Endothelial cell of umbilical vein (primary cell): ENCODE data around the gene AMDHD2. TPM values are rescaled to one million over a fixed set of nuclear protein-coding genes. Genes with fewer than 3 reads are reported as not detected.

Experiments used
- BruUV-seq: library from RNA; stranded (reverse); fragments of 400-500 nt; replicated peaks from 2 replicates; lab custom pipeline; 2021; lab: Mats Ljungman, UMichigan
- CTCF ChIA-PET: fragments of 300-600, 350-600 bp; sonication (Branson Sonifier 250); formaldehyde crosslinking; loops from one replicate; lab custom pipeline; 2021; ENCODE audit warnings: antibody characterized with exemption, inconsistent platforms; lab: Charles Lee
- POLR2A ChIA-PET: fragments of 300-600, 350-600 bp; sonication (Branson Sonifier 250); formaldehyde crosslinking; loops from one replicate; lab custom pipeline; 2021; ENCODE audit warnings: antibody characterized with exemption, inconsistent platforms; lab: Charles Lee
- DNase-seq: peaks from one replicate; pipeline ENCODE4 v3.0.0-alpha.2; 2011; ENCODE audit warnings: low read depth, low spot score
- FAIRE-seq: peaks from 2 replicates; lab custom pipeline; 2011; peaks lifted over from hg19 to GRCh38; lab: Jason Lieb, UNC
- H2AFZ ChIP-seq: 2 replicates; pipeline ENCODE4 v1.6.0; 2012; ENCODE audit warnings: low read depth, low read length, control low read depth, inconsistent platforms
- H3K27ac ChIP-seq: 2 replicates; pipeline ENCODE4 v1.5.1; 2011; ENCODE audit warnings: low read depth, mild to moderate bottlenecking, control low read depth, low read length, moderate library complexity; ENCODE audit not compliant: insufficient read depth
- H3K27me3 ChIP-seq, 2 experiments: 2 replicates each; pipeline versions ENCODE4 v1.6.0 to v1.6.1; 2011; ENCODE audit warnings: low read length in 2 of 2, mixed read lengths in 1 of 2; ENCODE audit not compliant: control insufficient read depth in 2 of 2, insufficient read depth in 2 of 2
- H3K36me3 ChIP-seq, 2 experiments: 2 replicates in 1 of 2; 3 replicates in 1 of 2; pipeline ENCODE4 v1.5.1; 2011; ENCODE audit warnings: low read length in 2 of 2, mild to moderate bottlenecking in 1 of 2, moderate library complexity in 1 of 2; ENCODE audit not compliant: control insufficient read depth in 2 of 2, insufficient read depth in 2 of 2; ENCODE audit errors: extremely low read depth in 1 of 2
- H3K4me1 ChIP-seq: 3 replicates; pipeline ENCODE4 v1.5.1; 2011; ENCODE audit warnings: mild to moderate bottlenecking, low read length; ENCODE audit not compliant: control insufficient read depth, insufficient read depth; ENCODE audit errors: extremely low read depth
- H3K4me2 ChIP-seq: 2 replicates; pipeline ENCODE4 v1.6.1; 2011; ENCODE audit warnings: low read length, control low read depth, mixed read lengths; ENCODE audit not compliant: insufficient read depth
- H3K4me3 ChIP-seq, 3 experiments: fragments of 200-600 bp in 1 of 3; sonication (generic), shearing (Covaris generic) in 1 of 3; replicated peaks in 1 of 3; 2 replicates each; pipeline ENCODE4 v1.5.1; 2011 to 2016; ENCODE audit warnings: control low read depth in 3 of 3, low read length in 3 of 3, mild to moderate bottlenecking in 2 of 3, inconsistent platforms in 1 of 3, low read depth in 1 of 3, moderate library complexity in 1 of 3; ENCODE audit not compliant: insufficient read depth in 1 of 3
- H3K79me2 ChIP-seq: 2 replicates; pipeline ENCODE4 v1.6.0; 2012; ENCODE audit warnings: low read length, inconsistent platforms; ENCODE audit not compliant: control insufficient read depth, insufficient read depth
- H3K9ac ChIP-seq: replicated peaks from 2 replicates; pipeline ENCODE3; 2011; ENCODE audit warnings: low read length, control low read depth; ENCODE audit not compliant: insufficient read depth; ENCODE audit errors: extremely low read depth
- H3K9me1 ChIP-seq: replicated peaks from 3 replicates; pipeline ENCODE4 v1.6.0; 2011; ENCODE audit warnings: mild to moderate bottlenecking, low read length; ENCODE audit not compliant: control insufficient read depth, insufficient read depth; ENCODE audit errors: extremely low read depth
- H3K9me3 ChIP-seq: replicated peaks from 2 replicates; pipeline ENCODE4 v1.5.1; 2012; ENCODE audit warnings: low read length, inconsistent platforms; ENCODE audit not compliant: control insufficient read depth, insufficient read depth
- H4K20me1 ChIP-seq: replicated peaks from 2 replicates; pipeline ENCODE3; 2011; ENCODE audit warnings: mild to moderate bottlenecking, low read length; ENCODE audit not compliant: control insufficient read depth, insufficient read depth; ENCODE audit errors: extremely low read depth
- EZH2 ChIP-seq: IDR thresholded peaks from 2 replicates; pipeline ENCODE4 v1.6.1; 2012; ENCODE audit warnings: borderline replicate concordance, low read depth, mild to moderate bottlenecking, moderate library complexity, low read length, inconsistent platforms; ENCODE audit not compliant: severe bottlenecking
- FOS ChIP-seq: IDR thresholded peaks from 2 replicates; pipeline ENCODE4 v1.6.1; 2011; ENCODE audit warnings: mild to moderate bottlenecking, low read length, moderate library complexity, borderline replicate concordance; ENCODE audit not compliant: insufficient read depth
- GATA2 ChIP-seq: IDR thresholded peaks from 2 replicates; pipeline ENCODE4 v1.7.0; 2011; ENCODE audit warnings: low read depth, mild to moderate bottlenecking, moderate library complexity, mixed read lengths, low read length; ENCODE audit not compliant: insufficient read length, insufficient read depth
- JUN ChIP-seq: IDR thresholded peaks from 2 replicates; pipeline ENCODE4 v1.6.1; 2011; ENCODE audit warnings: borderline replicate concordance, low read depth; ENCODE audit not compliant: insufficient read length, insufficient read depth
- MAX ChIP-seq: IDR thresholded peaks from 2 replicates; pipeline ENCODE4 v1.6.1; 2011; ENCODE audit not compliant: insufficient read depth, insufficient read length
- POLR2A ChIP-seq: IDR thresholded peaks from 2 replicates; pipeline ENCODE4 v1.6.1; 2012; ENCODE audit warnings: low read depth, mild to moderate bottlenecking, control low read depth, low read length
- POLR2AphosphoS5 ChIP-seq: IDR thresholded peaks from 2 replicates; pipeline ENCODE4 v1.6.1; 2012; ENCODE audit warnings: low read depth, mild to moderate bottlenecking, control low read depth, low read length, moderate library complexity; ENCODE audit not compliant: insufficient read depth
- dilution Hi-C: fragments of 300-500 bp; cut with MboI; formaldehyde crosslinking; loops from one replicate; pipeline ENCODE4 v1.15.0; 2019; ENCODE audit warnings: low sequenced_read_pairs; ENCODE audit not compliant: extremely low pct_ligation_motif_present
- intact Hi-C: fragments of 100-400 bp; cut with micrococcal nuclease; formaldehyde crosslinking; loops from one replicate; pipeline ENCODE4 v1.10.0; 2022
- polyA plus RNA-seq, 4 experiments: library from polyadenylated mRNA; depleted of rRNA in 3 of 4; stranded (reverse) in 3 of 4; unstranded in 1 of 4; fragments of >200 nt; gene quantifications; 2 replicates each; pipeline versions ENCODE4 v1.2.1 to v1.2.3, GENCODE V29; 2011 to 2012; ENCODE audit warnings: missing spikeins in 1 of 4
- total RNA-seq: library from RNA; stranded (reverse); gene quantifications from 2 replicates; pipeline ENCODE4 v1.2.3, GENCODE V29; 2021
- TF ChIP-seq, protein P1 (sequence below), 2 donors: IDR thresholded peaks; 1 replicate in 1 of 2; 2 replicates in 1 of 2; pipeline ENCODE4 v1.5.1; 2011; ENCODE audit warnings: low read length in 2 of 2, mild to moderate bottlenecking in 2 of 2, moderate library complexity in 2 of 2, control low read depth in 1 of 2, inconsistent platforms in 1 of 2, low read depth in 1 of 2; ENCODE audit not compliant: insufficient read depth in 1 of 2; ENCODE audit errors: extremely low read depth in 1 of 2

Gene AMDHD2
- total and polyA plus RNA-seq, 2 donors (not counting 3 experiments of a cell fraction or from before 2014, with no cell fraction given) = 39.4 to 59.5 TPM

DNA sequence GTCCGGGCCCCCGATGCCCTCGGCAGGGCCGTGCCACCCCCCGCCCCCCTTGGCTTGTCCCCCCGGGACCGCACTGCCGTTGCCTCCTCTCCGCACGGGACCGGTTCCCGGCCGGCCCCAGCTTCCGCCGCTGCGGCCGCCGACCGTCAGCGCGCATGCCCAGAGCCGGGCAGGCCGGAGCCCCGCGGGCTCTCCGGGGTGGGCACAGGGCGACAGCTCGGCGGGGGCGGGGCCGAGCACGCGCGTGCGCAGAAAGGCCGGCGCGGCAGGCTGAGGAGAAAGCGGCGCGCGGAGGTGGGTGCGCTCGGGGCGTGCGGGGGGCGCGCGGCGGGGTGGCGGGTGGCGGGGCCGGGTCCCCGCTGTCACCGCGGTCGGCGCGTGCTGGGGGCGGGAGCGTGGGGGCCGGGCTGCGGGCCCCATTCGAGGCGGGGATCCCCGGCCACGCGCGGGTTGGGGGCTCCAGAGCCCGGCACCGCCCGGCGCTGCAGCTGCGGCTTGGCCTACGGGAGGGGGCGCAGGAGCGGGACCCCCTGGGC is 45.2 kb upstream of the AMDHD2 start, which contains the start of gene TBC1D24:
Gene TBC1D24 (plus strand): TSS at position 251 of the 536 bp plus-strand sequence. CDS start 21,022 bp downstream, outside the sequence.
- ChIA-PET POLR2A (no interaction called here), CTCF (interaction anchor here (0.6 to 2.8 kb wide), 6 partner anchors 12 to 178 kb away, joined by 3 to 10 read pairs (median 4); partner anchors contain the start of gene TEDC2)
- Histone ChIP-seq H3K9me1 (no peaks in the 10 kb centered on the region), H2AFZ (peak within 1 kb of the TSS; percentile 83), H3K36me3 (no peaks in the 10 kb centered on the region), H3K27ac (peak within 1 kb of the TSS; percentile 8), H3K27me3 (peaks cover 11 to 19% of the 10 kb centered on the region in 2 experiments), H3K4me1 (peaks cover 10% of the 10 kb centered on the region), H3K4me2 (peak within 1 kb of the TSS; percentile 90), H3K9me3 (no peaks in the 10 kb centered on the region), H4K20me1 (no peaks in the 10 kb centered on the region), H3K79me2 (peaks cover 9% of the 10 kb centered on the region), H3K4me3 (peak within 1 kb of the TSS; percentile 33 to 72 (median 69)), H3K9ac (peak within 1 kb of the TSS; percentile 53)
- FAIRE-seq (peak; percentile 85), DNase-seq (peak; percentile 82)
- TF ChIP-seq, protein P1, sequence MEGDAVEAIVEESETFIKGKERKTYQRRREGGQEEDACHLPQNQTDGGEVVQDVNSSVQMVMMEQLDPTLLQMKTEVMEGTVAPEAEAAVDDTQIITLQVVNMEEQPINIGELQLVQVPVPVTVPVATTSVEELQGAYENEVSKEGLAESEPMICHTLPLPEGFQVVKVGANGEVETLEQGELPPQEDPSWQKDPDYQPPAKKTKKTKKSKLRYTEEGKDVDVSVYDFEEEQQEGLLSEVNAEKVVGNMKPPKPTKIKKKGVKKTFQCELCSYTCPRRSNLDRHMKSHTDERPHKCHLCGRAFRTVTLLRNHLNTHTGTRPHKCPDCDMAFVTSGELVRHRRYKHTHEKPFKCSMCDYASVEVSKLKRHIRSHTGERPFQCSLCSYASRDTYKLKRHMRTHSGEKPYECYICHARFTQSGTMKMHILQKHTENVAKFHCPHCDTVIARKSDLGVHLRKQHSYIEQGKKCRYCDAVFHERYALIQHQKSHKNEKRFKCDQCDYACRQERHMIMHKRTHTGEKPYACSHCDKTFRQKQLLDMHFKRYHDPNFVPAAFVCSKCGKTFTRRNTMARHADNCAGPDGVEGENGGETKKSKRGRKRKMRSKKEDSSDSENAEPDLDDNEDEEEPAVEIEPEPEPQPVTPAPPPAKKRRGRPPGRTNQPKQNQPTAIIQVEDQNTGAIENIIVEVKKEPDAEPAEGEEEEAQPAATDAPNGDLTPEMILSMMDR (IDR thresholded peaks at IDR 0.05; ENCODE audit: extremely low read depth in 1 of 2, insufficient read depth in 1 of 2, low read depth in 1 of 2, low read length in 2 of 2) = no peak
- TF ChIP-seq FOS (no peak), POLR2A (peak; percentile 92), EZH2 (no peak), GATA2 (no peak), MAX (no peak), POLR2AphosphoS5 (peak; percentile 75), JUN (no peak)
- no TSS peak for BruUV-seq
- intact Hi-C loops = loop anchor here (1.0 to 2.0 kb wide), 4 partner anchors 15 to 224 kb away; partner anchors contain the start of genes ABCA3, ECI1 and TEDC2
- dilution Hi-C loops = no loop called here
